GM18498 (cell line): ENCODE measurements around the gene MIGA2.

Source experiments
- ATAC-seq: cut with Tn5 transposase; IDR thresholded peaks from one replicate; pipeline ENCODE4 v1.9.1; 2021; ENCODE audit warnings: mild to moderate bottlenecking, moderate library complexity; ENCODE audit not compliant: unreplicated experiment

The MIGA2 gene

DNA sequence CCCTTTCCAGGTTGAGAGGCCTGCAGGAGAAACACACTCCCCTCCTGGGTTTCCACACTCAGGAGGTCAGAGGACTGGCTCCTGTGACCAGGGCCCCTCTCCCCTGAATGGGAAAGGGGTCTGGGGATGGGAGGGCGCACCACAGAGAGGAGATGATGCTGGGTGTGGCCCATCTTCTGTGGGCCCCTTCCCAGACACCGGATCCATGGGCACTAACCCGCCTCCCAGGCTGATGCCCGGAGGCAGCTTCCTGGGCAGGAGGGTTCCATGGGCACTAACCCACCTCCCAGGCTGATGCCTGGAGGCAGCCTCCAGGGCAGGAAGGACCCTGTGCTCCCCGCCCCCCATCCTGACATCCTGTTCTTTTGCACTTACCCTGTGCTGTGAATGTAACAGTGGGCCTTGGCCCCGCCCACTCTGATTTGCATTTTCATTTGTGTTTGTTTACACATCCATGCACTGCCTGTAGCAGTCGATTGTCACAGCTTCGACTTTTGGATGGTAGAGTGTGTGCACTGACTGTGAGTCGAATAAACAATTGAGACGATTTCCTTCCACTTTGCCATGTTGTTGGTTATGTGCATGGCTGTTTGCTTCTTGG lies 35.2 kb downstream of the MIGA2 start:
- no peak for ATAC-seq

DNA sequence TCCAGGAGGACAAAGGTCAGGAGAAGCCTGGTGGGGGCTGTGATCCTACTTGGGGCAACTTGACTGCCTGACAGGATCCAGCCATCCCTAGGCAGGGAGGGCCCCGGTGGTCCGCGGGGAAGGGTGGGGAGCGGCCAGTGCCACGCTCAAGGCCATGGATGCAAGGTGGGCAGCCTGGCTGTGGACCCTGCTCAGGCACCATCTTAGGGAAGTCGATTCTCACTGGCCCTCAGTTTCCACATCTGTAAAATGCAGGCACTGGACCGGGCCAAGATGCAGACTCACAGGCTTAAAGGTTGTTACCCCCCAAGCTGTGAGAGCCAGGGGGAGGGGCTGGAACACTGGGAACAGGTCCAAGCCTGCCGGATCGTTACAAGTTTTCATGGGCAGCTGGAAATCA lies 35.7 kb downstream of the MIGA2 start:
- no peak for ATAC-seq

DNA sequence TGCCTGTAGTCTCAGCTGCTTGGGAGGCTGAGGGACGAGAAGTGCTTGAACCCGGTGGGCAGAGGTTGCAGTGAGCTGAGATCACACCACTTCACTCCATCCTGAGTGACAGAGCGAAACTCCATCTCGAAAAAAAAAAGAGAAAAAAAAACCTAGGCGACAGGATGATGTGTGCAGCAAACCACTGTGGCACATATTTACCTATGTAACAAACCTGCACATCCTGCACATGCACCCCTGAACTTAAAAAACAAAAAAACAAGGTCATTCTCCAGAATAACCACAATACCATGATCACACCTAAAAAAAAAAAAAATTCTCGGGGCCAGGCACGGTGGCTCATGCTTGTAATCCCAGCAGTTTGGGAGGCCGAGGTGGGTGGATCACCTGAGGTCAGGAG lies 37.0 kb downstream of the MIGA2 start:
- ATAC-seq = no peak

DNA sequence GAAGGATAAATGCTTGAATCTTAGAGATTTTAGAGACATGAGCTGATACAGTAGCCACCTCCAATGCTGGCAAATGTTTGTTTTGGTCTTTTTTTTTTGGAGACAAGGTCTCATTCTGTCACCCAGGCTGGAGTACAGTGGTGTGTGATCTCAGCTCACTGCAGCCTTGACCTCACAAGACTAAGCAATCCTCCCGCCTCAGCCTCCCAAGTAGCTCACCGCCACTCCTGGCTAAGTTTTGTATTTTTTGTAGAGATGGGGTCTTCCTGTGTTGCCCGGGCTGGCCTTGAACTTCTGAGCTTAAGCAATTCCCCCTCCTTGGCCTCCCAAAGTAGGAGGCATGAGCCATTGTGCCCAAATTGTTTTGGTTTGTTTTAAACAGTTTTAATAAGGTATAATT lies 37.7 kb downstream of the MIGA2 start:
- ATAC-seq = no peak

DNA sequence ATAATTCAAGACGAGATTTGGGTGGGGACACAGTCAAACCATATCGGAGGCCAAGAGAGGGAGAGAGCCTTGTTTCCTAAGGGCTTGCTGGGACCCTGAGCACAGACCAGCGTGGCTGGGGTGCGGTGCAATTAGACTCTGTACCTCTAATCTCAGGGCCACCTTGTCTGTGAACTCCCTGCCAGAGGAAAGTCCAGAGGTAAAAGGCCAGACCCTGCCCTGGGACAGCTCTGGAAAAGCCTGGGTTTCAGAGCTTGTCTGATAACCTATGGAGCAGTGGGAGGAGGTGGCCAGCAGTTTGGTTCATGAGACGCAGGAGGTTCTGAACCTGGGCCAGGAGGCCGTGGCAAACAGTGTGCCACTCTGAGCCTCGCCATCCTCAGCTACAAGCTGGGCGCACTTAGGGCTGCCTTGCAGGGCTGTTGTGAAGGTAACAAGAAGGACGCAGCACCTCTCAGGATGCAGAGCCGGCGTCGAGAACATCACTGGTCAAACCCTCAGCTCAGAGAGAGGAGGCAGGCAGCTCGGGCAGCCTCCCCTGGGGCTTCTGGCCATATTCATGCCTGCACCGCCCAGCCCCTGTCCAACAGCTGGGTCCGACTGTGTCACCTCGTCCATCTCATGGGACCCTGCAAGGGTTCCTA lies 39.7 kb downstream of the MIGA2 start:
- no peak for ATAC-seq

DNA sequence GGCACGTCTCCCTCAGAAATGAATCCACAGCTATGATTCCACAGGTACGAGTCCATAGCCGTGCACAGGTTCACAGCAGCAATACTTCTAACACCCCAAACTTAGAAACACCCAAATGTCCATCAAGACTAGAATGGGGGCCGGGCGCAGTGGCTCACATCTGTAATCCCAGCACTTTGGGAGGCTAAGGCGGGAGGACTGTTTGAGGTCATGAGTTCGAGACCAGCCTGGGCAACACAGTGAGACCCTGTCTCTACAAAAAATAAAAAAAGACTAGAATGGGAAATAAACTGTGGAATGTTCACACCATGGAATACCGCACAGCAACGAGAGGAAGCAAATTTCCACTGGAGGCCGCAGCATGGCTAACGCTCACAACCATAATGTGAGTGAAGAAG lies 40.2 kb downstream of the MIGA2 start:
- no peak for ATAC-seq

DNA sequence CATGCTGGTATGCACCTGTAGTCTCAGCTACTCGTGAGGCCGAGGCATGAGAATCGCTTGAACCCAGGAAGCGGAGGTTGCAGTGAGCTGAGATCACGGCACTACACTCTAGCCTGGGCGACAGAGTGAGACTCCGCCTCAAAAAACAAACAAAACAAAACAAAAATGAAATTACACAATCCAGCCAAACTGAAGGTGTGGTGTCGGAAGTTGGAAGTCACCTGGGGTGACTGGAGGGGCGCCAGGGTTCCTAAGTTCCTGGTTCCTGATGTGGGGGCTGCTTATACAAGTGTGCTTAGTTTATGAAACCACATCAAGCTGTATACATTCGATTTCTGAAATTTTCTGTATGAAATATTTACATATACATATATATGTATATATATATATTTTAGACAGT lies 40.8 kb downstream of the MIGA2 start:
- ATAC-seq = no peak

DNA sequence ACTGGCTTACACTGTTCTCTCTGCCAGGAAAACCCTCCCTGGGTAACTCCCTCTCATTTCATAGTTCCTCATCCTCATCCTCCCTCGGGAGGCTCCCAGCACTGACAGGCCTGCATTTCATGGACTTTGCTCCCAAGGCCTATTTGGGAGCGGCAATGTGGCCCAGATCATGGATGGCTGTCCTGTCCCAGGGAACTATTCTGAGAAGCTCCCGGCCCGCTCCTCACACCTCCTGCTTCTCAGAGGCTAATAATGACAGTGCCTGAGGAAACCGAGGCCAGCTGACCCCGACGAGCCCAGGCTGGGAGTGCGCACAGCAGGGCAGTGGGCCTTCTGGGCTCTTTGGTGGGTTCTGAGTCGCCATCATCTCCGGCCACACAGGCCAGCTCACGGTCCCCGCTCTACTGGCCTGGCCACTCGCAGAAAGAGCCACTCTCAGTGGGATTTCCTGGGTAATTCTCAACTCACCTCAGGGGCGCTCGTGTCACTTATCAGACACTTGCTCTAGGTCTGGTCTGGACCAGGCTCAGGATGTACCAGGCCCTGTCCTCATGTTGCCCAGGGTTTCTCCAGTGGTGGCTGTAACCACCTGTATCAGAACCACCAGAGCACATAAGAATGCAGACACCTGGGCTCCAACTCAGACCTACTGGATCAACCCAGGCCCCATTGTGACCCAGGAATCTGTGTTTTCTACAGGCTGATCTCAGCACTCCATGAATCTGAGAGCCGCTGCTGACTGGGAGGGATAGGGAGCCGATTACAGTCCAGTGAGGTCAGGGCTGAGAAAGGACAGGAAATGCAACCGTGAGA lies 42.5 kb downstream of the MIGA2 start:
- no peak for ATAC-seq

DNA sequence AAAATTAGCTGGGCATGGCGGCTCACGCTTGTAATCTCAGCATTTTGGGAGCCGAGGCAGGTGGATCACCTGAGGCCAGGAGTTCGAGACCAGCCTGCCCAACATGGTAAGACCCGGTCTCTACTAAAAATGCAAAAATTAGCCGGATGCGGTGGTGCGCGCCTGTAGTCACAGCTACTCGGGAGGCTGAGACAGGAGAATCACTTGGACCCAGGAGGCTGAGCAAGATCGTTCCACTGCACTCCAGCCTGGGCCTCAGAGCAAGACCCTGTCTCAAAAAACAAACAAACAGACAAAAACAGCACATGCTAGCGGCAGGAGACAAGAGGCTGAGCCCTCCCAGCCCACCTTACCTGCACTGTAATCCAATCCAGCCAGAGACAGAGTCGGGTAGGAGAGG lies 43.4 kb downstream of the MIGA2 start:
- no peak for ATAC-seq

DNA sequence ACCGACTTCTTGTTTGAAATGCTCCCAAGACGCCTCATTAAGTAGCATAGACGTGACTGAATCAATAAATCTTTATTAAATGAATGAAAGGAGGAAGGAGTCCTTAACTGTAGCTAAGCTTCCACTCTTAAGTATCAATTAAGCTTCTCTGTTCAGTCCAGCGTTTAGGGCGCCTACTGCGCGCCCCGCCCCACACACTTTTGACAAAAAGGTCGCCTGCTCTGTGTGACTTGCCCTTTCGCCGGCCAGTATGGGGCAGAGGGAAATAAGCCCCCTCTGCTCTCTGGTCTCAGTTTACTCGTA lies 43.8 kb downstream of the MIGA2 start:
- no peak for ATAC-seq

DNA sequence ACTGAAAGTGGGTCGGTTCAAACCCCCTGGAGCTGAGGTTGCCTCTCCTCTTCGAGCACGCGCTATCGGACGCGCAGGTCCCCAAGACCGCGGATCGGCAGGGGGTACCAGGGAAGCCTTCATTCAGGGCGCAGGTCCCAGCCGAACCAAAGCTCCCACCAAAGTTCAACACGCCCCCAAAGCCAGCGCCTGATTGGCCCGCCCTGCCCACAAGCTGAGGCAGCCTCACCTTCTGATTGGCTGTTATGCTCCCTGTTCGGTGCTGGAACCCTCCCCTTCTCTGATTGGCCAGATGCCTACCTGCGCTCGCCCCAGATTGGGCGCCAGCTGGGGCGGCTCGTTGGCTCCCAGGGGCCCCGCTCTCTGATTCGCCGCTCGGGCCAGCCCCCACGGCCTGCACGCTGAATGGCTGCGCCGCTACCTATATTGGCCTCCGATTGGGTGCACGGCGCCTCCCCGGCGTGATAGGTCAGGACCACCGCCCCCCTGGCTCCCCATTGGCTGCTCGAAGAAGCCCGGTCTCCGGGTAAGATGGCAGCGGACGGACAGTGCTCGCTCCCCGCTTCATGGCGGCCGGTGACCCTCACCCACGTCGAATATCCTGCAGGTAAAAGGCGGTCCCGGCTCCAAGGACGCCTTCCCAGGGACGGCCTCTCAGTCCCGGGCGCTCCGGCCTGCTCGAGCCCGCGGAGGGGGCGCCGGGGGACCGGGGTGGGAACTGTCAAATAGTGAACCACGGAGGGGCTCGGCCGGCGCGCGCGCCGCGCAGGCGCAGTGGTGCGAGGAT lies 44.4 kb downstream of the MIGA2 start, which contains the start of gene DOLPP1:
TSS of gene DOLPP1 (plus strand) at position 511 of the 787 bp plus-strand sequence. CDS start at position 532, 21 bp downstream.
- ATAC-seq = peak; percentile 96

DNA sequence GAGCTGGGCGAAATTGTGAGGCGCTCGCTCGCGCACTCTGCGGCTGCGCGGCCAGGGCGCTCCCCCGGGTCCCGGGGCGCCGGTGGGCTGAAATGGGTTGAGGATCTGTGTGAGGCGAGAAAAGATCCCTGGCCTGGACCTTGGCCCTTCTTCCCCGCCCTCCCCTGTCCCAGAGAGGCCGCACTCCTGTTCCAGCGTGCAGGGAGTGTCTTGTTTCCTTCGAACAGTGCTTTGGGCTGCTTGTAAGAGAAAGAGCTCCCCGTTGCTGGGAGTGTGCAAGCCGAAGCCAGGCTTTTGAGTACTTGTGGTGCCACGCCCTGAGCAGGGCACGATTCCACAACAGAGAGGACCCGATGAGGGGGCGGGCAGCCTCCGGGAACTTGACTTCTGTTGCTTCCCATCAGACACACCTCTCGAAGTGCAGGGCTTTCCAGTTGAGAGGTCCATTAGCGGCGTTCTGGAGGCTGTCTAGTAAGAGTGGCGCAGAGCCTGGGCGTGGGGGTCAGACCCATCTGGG lies 45.0 kb downstream of the MIGA2 start:
- no peak for ATAC-seq

DNA sequence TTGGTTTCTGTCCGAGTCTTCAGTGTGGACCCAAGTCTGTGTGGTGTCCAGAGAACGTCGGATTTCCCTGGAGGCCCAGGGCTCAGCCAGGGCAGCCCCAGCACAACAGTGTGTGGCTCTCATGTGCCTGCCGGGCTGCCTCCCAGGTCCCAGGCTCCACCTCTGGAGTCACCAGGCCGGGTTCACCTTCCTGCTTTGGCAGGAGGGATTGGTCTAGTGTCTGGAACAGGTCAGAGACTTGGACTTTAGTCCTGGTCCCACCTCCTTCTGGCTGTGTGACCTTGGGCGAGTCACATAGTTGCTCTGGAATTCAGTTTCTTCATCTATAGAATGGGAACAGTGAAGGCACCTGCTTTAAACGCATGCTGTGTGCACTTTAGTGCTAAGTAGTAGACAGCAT lies 47.7 kb downstream of the MIGA2 start:
- no peak for ATAC-seq

DNA sequence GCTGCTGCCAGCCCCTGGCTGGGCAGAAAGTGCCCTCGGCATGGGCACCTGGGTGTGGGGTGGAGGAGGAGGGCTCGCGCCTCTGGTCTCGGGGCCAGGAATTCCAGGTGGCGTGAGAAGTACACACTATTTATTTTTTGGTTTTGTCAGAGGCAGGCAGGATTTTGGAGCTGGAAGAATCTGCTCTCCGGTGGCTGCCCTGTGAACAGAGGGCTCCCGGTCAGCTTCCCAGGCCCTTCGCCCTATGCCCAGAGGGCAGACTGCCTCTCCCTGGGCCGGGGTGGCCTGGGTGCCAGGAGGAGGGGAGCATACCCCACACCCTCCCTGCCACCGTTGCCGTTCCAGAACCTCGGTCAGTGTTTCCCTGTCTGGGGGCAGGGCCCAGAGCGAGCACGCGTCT lies 52.8 kb downstream of the MIGA2 start:
- ATAC-seq = no peak

DNA sequence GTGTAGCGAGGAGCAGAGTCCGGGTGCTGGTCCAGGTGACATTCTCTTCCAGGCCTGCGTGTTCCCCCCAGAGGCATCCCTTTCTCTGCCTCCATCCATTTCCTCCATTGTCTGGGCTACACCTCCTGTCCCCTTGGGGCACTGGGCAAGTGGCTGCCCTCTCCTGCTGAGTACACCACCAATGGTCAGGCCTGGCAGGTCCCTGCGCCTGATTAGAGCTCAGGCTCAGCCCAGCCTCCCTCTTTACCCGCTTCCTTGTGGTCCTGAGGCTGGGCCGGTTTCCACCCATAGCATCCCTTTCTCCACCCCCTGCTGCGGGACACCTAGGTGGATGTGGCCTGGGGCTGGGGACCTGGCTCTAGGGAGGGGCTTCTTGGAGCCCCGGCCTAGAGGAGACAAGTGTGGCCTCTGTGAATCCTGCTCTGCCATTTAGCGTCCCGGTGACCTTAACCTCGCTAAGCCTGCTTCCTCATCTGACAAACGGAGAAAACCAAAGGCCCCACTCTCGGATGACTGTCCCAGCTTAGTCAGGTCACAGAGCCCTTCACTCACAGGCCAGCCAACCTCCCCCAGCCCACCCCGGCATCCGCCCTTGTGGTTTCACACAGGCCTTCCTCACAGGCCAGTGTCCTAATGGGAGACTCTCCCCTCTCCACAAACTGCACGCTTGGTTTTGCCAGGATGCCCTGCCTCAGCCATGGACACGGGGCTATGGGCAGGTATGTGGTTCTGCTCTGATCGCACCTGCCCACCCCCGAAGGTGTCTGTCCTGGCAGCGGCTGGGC lies 57.4 kb downstream of the MIGA2 start:
- no peak for ATAC-seq

DNA sequence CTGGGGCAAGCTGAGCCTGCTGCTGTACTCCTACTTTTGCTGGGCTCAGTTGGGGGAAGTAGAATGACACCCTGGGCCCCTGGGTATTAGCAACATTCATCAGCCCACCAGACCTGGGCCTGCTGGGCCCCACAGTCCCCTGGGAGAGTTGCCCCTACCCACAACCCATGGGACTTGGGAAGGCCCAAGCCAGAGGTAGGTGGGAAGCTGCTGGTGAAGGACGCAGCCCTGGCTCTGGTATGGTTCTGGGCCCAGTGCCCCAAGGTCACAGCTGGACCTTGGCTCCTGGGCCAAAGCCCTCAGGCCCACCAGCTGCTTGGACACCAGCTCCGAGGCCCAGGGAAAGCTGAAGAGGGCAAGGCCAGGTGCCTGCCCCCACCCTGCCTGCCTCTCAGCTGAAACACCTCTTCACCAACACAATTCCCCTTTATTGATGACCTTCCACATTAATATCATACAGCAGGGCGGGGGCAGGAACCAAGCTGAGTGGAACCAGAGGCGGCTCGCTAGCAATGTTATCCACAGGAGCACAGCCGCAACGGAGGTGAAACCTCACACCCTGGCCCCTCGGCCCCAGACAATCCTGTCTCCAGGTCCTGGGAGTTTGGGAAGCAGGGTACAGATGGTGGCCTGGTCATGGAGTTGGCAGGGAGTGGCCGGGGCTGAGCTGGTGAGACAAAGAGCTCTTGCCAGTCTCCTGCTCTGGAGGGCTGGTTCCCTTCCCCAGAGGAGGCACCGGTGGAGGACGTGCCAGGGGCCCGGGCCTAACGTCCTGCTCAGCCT lies 58.2 kb downstream of the MIGA2 start:
- ATAC-seq = no peak

DNA sequence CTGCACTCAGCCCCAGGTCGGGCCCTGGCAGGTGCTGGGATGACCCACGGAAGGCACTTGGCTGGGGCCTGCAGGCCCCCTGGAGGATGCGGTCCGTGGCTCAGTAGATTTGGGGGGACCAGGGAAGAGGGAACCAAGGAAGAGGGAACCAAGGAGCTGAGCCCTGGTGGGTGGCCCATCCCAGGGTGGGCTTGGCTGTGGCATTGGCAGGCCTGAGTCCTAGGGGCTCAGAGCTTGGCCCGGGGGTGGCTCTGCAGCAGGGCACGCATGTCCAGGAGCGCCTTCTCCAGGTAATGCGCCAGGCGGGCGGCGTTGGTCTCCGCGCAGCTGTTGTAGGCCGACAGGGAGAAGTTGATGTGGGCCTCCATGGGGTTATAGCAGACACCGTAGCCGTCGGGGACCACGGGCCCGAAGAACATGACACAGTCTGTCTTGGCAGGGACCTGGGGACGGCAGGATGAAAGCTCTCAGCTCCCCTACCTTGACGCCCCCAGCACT lies 58.8 kb downstream of the MIGA2 start:
- no peak for ATAC-seq

DNA sequence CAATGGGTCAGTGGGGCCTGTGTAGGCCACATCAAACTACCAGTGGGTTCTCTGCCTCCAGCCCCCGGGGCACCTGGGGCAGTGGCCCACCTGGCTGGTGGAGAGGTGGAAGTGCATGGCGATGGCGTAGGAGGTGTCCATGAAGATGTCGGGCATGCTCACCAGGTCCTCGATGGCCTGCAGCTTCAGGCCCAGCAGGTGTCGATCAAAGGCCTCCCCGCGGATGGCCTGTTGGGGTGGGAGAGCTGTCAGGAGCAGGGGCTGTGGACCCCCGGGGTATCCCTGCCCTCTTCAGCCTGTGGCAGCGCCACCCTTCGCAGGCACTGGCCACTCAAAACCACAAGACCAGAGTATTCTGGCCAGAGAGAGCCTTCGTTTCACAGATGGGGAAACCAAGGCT lies 59.5 kb downstream of the MIGA2 start:
- no peak for ATAC-seq

DNA sequence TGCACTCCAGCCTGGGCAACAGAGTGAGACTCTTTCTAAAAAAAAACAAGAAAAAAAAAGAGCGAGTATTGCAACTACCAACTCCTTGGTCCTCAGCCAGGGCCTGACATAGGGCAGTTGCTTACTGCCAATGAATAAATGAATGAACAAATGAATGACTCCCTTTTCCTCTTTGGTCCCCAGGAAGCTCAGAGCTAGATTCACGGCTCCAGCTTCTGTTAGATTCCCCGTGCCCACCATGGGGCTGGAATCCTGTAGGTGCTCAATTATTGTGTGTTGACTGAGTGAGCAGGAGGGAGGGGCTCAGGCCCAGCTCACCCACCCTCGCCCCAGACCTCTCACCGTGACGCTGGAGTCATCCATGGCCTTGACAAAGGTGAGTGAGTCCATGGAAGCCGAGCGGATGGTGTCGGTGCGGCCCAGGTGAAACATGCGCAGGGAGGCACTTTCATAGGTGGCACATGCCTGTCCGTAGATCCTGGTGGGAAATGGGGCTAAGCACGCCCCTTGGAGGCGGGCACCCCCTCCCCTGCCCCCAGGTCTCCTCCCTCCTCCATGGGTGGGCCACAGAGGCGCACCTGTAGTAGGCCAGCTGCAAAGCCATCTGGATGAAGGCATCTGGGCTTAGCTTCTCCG lies 61.4 kb downstream of the MIGA2 start:
- no peak for ATAC-seq
